Measurements from ENCODE around the gene MTREX. TPM values are rescaled to one million over a fixed set of nuclear protein-coding genes. Genes with fewer than 3 reads are reported as not detected.

MTREX gene
- total RNA-seq, 4 donors from 2014 or later: 50.7 to 68.3 (median 64.1) TPM

- DNase-seq (ENCODE audit: low spot score in 2 of 2): no peak
- no peak overlapping the region for H3K4me3 ChIP-seq (ENCODE audit: low read depth, poor library complexity, severe bottlenecking)
- intact Hi-C loops (cut with DNase I; ENCODE audit: low total_unique reads): no loop called here
- TF ChIP-seq CTCF (IDR thresholded peaks at IDR 0.05) (no peak), POLR2A (IDR thresholded peaks at IDR 0.05) (no peak)
- 56 to 58% methylated on average over 6 of the region's 6 CpGs for WGBS, 2 donors
Observed at GRCh38 chr5:55440188-55440646, 132.4 kb downstream of the MTREX start.

- H3K4me3 ChIP-seq (ENCODE audit: low read depth, poor library complexity, severe bottlenecking): no peak overlapping the region
- intact Hi-C loops (cut with DNase I; ENCODE audit: low total_unique reads): no loop called here
- 60 to 62% methylated on average over 3 of the region's 3 CpGs for WGBS, 2 donors
- DNase-seq (ENCODE audit: low spot score in 2 of 2): no peak
- no peak for TF ChIP-seq CTCF (IDR thresholded peaks at IDR 0.05)
- TF ChIP-seq POLR2A (IDR thresholded peaks at IDR 0.05): no peak
Observed at GRCh38 chr5:55441107-55441771, 133.4 kb downstream of the MTREX start.

GRCh38 chr5:55441954-55442353, 134.2 kb downstream of the MTREX start:
- intact Hi-C loops (cut with DNase I; ENCODE audit: low total_unique reads): no loop called here
- TF ChIP-seq POLR2A (IDR thresholded peaks at IDR 0.05) (no peak), CTCF (IDR thresholded peaks at IDR 0.05) (no peak)
- 83 to 88% methylated on average over 1 of the region's 1 CpG for WGBS, 2 donors
- no peak for DNase-seq (ENCODE audit: low spot score in 2 of 2)
- no peak overlapping the region for H3K4me3 ChIP-seq (ENCODE audit: low read depth, poor library complexity, severe bottlenecking)

- intact Hi-C loops (cut with DNase I; ENCODE audit: low total_unique reads): no loop called here
- 99 to 100% methylated on average over 3 of the region's 3 CpGs for WGBS, 2 donors
- no peak overlapping the region for H3K4me3 ChIP-seq (ENCODE audit: low read depth, poor library complexity, severe bottlenecking)
- DNase-seq (ENCODE audit: low spot score in 2 of 2): no peak
- TF ChIP-seq POLR2A (IDR thresholded peaks at IDR 0.05): no peak
- no peak for TF ChIP-seq CTCF (IDR thresholded peaks at IDR 0.05)
Observed at GRCh38 chr5:55445791-55446190, 138.0 kb downstream of the MTREX start.

GRCh38 chr5:55446640-55447351, 139.0 kb downstream of the MTREX start:
- no peak for TF ChIP-seq CTCF (IDR thresholded peaks at IDR 0.05)
- no peak for TF ChIP-seq POLR2A (IDR thresholded peaks at IDR 0.05)
- intact Hi-C loops (cut with DNase I; ENCODE audit: low total_unique reads): no loop called here
- no peak for DNase-seq (ENCODE audit: low spot score in 2 of 2)
- WGBS, 2 donors: 66 to 77% methylated on average over 8 of the region's 8 CpGs
- no peak overlapping the region for H3K4me3 ChIP-seq (ENCODE audit: low read depth, poor library complexity, severe bottlenecking)
